KMS-11 (cell line): Measurements from ENCODE around the gene DDX56.

Source experiments
- H2AFZ ChIP-seq: fragments of 200-600 bp; sonication (generic); 2 replicates; pipeline ENCODE4 v1.6.1; 2016; ENCODE audit warnings: antibody characterized with exemption, mixed run types, low read depth
- H3K27ac ChIP-seq: fragments of 200-600 bp; sonication (generic); 2 replicates; pipeline ENCODE4 v1.6.1; 2016; ENCODE audit warnings: mild to moderate bottlenecking, mixed run types
- H3K27me3 ChIP-seq: fragments of 200-600 bp; sonication (generic); 2 replicates; pipeline ENCODE4 v1.6.1; 2017; ENCODE audit warnings: mild to moderate bottlenecking, low read depth, mixed run types, moderate library complexity; ENCODE audit not compliant: insufficient read depth
- H3K36me3 ChIP-seq: fragments of 200-600 bp; sonication (generic); 2 replicates; pipeline ENCODE4 v1.6.1; 2017; ENCODE audit warnings: mild to moderate bottlenecking, mixed run types; ENCODE audit not compliant: insufficient read depth
- H3K4me1 ChIP-seq: fragments of 200-600 bp; sonication (generic); 2 replicates; pipeline ENCODE4 v1.6.1; 2016; ENCODE audit warnings: mild to moderate bottlenecking, low read depth, mixed run types; ENCODE audit not compliant: poor library complexity, severe bottlenecking
- H3K4me2 ChIP-seq: fragments of 200-600 bp; sonication (generic); 2 replicates; pipeline ENCODE4 v1.7.0; 2016; ENCODE audit warnings: mild to moderate bottlenecking, mixed run types
- H3K4me3 ChIP-seq: fragments of 200-600 bp; sonication (generic); IDR thresholded peaks from 2 replicates; pipeline ENCODE4 v1.6.1; 2017; ENCODE audit warnings: low read depth, low read length, mixed read lengths; ENCODE audit not compliant: insufficient read depth
- H3K79me2 ChIP-seq: fragments of 200-600 bp; sonication (generic); 2 replicates; pipeline ENCODE4 v1.6.1; 2016; ENCODE audit warnings: low read depth, mixed run types; ENCODE audit not compliant: insufficient read depth
- H3K9ac ChIP-seq: fragments of 200-600 bp; sonication (generic); 2 replicates; pipeline ENCODE4 v1.6.1; 2016; ENCODE audit warnings: mild to moderate bottlenecking, mixed run types
- H4K20me1 ChIP-seq: fragments of 200-600 bp; sonication (generic); 2 replicates; pipeline ENCODE4 v1.6.1; 2016; ENCODE audit warnings: mild to moderate bottlenecking, mixed run types; ENCODE audit not compliant: insufficient read depth
- CTCF ChIP-seq: fragments of 200-600 bp; sonication (generic); conservative IDR thresholded peaks from 2 replicates; pipeline ENCODE4 v1.6.1; 2017; ENCODE audit warnings: low read depth, mild to moderate bottlenecking, antibody characterized with exemption, low read length, moderate library complexity, mixed read lengths

The DDX56 gene

GRCh38 chr7:44537442-44537841, 36.3 kb downstream of the DDX56 start:
- Histone ChIP-seq H3K9ac (no peak overlapping the region), H2AFZ (no peak overlapping the region), H3K4me3 (no peak overlapping the region), H3K4me2 (no peak overlapping the region), H3K79me2 (no peaks in the 10 kb centered on the region), H4K20me1 (no peaks in the 10 kb centered on the region), H3K27me3 (no peaks in the 10 kb centered on the region), H3K36me3 (no peaks in the 10 kb centered on the region), H3K4me1 (no peaks in the 10 kb centered on the region), H3K27ac (no peak overlapping the region)
- TF ChIP-seq CTCF = no peak

- Histone ChIP-seq H3K4me1 (no peaks in the 10 kb centered on the region), H3K4me2 (no peak overlapping the region)
These were observed 37.6 kb downstream of the DDX56 start for GRCh38 chr7:44536090-44536489.

GRCh38 chr7:44535348-44536064, 38.2 kb downstream of the DDX56 start:
- Histone ChIP-seq H3K79me2 (no peaks in the 10 kb centered on the region), H3K27me3 (no peaks in the 10 kb centered on the region), H3K4me1 (no peaks in the 10 kb centered on the region), H3K27ac (no peak overlapping the region), H3K9ac (no peak overlapping the region), H4K20me1 (no peaks in the 10 kb centered on the region), H2AFZ (no peak overlapping the region), H3K4me2 (no peak overlapping the region), H3K4me3 (no peak overlapping the region), H3K36me3 (no peaks in the 10 kb centered on the region)
- TF ChIP-seq CTCF = no peak

More at GRCh38 chr7:44536090-44536489, 37.6 kb downstream of the DDX56 start:
- no peak overlapping the region for H3K27ac ChIP-seq
- H3K27me3 ChIP-seq = no peaks in the 10 kb centered on the region
- H3K79me2 ChIP-seq = no peaks in the 10 kb centered on the region
- no peak overlapping the region for H2AFZ ChIP-seq
- H3K9ac ChIP-seq = no peak overlapping the region
- no peak for TF ChIP-seq CTCF
- H3K4me3 ChIP-seq = no peak overlapping the region
- H3K36me3 ChIP-seq = no peaks in the 10 kb centered on the region
- H4K20me1 ChIP-seq = no peaks in the 10 kb centered on the region

DNA sequence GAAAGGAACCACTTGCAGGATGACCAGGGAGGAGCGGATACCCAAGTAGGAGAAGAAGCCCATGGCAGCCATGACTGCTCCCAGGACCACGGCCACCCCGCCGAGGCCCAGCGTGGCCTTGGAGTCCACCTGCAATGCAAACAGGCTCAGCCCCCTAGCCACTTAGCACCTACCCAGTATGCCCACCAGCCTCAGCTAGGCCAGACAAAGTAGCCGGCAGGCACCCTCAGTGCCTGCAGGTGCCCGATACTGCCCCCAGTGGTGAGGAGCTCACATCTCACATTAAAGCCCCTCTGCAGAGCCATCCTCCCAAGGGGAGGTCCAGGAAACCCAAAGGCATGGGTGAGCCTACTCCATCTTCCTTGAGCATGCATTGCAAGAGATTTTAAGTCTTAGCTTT, 39.2 kb downstream of the DDX56 start:
- peak; percentile 85 for TF ChIP-seq CTCF
- Histone ChIP-seq H3K36me3 (no peaks in the 10 kb centered on the region), H2AFZ (no peak overlapping the region), H4K20me1 (no peaks in the 10 kb centered on the region), H3K27me3 (no peaks in the 10 kb centered on the region), H3K79me2 (no peaks in the 10 kb centered on the region), H3K4me1 (no peaks in the 10 kb centered on the region), H3K4me3 (no peak overlapping the region), H3K9ac (no peak overlapping the region), H3K4me2 (no peak overlapping the region), H3K27ac (no peak overlapping the region)
